ENCODE data around the gene WASF2. TPM values are rescaled to one million over a fixed set of nuclear protein-coding genes. Genes with fewer than 3 reads are reported as not detected.

The WASF2 gene
- total RNA-seq, 4 donors from 2014 or later = 53.7 to 92.8 (median 79.8) TPM

GRCh38 chr1:27355683-27356082, 134.3 kb downstream of the WASF2 start:
- intact Hi-C loops (cut with DNase I) = loop anchor here (5.0 kb wide), 1 partner anchor 37 kb away; the partner anchor contains the start of gene GPR3
- 85 to 91% methylated on average over 4 to 5 of the region's 5 CpGs for WGBS, 2 donors
- H3K36me3 ChIP-seq = peaks cover 48 to 94% (median 49%) of the 10 kb centered on the region in 3 donors

More at GRCh38 chr1:27355683-27356082, 134.3 kb downstream of the WASF2 start:
- DNase-seq = no peak
- Histone ChIP-seq H3K4me3 (no peak overlapping the region), H3K9me3 (no peaks in the 10 kb centered on the region), H3K27ac (peak overlapping the region in 1 of 4 donors; percentile 81), H3K27me3 (no peaks in the 10 kb centered on the region), H3K4me1 (peaks cover 22 to 62% (median 24%) of the 10 kb centered on the region in 3 donors)
- no peak for TF ChIP-seq POLR2A (IDR thresholded peaks at IDR 0.05)
- TF ChIP-seq, protein P1, sequence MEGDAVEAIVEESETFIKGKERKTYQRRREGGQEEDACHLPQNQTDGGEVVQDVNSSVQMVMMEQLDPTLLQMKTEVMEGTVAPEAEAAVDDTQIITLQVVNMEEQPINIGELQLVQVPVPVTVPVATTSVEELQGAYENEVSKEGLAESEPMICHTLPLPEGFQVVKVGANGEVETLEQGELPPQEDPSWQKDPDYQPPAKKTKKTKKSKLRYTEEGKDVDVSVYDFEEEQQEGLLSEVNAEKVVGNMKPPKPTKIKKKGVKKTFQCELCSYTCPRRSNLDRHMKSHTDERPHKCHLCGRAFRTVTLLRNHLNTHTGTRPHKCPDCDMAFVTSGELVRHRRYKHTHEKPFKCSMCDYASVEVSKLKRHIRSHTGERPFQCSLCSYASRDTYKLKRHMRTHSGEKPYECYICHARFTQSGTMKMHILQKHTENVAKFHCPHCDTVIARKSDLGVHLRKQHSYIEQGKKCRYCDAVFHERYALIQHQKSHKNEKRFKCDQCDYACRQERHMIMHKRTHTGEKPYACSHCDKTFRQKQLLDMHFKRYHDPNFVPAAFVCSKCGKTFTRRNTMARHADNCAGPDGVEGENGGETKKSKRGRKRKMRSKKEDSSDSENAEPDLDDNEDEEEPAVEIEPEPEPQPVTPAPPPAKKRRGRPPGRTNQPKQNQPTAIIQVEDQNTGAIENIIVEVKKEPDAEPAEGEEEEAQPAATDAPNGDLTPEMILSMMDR (IDR thresholded peaks at IDR 0.05) = no peak

Other genes with a start within 250 kb of the WASF2 start
- 10 to 100 TPM; 20.0 to 33.0 (median 27.1) TPM for gene TMEM222, start 168.0 kb downstream of the WASF2 start, total RNA-seq
- gene SYTL1, start 148.1 kb downstream of the WASF2 start, total RNA-seq = 100 to 1,000 TPM in 3 of 4 donors, 10 to 100 TPM in 1; 74.7 to 182 (median 125) TPM
- 100 to 1,000 TPM in 1 of 4 donors, 10 to 100 TPM in 3; 72.3 to 121 (median 76.9) TPM for gene MAP3K6, start 123.2 kb downstream of the WASF2 start, total RNA-seq
- 1 to 10 TPM; 3.0 to 4.7 (median 4.3) TPM for gene FCN3, start 115.3 kb downstream of the WASF2 start, total RNA-seq
- gene CD164L2, start 106.8 kb downstream of the WASF2 start, total RNA-seq = 10 to 100 TPM in 1 of 4 donors, 1 to 10 TPM in 3; 4.8 to 15.4 (median 6.5) TPM
- gene GPR3, start 97.5 kb downstream of the WASF2 start, total RNA-seq = under 1 TPM in 1 of 4 donors, not detected in 3; 0.38 TPM
- gene AHDC1, start 114.0 kb upstream of the WASF2 start, total RNA-seq = 100 to 1,000 TPM in 1 of 4 donors, 10 to 100 TPM in 3; 22.2 to 112 (median 30.6) TPM
- gene FGR, start 145.0 kb upstream of the WASF2 start, total RNA-seq = 10 to 100 TPM in 2 of 4 donors, 1 to 10 TPM in 2; 1.2 to 12.4 (median 7.5) TPM
- gene IFI6, start 182.0 kb upstream of the WASF2 start, total RNA-seq = 100 to 1,000 TPM in 1 of 4 donors, 10 to 100 TPM in 2, 1 to 10 TPM in 1; 4.0 to 194 (median 13.6) TPM
- 10 to 100 TPM in 1 of 4 donors, 1 to 10 TPM in 3; 4.9 to 14.7 (median 9.5) TPM for gene FAM76A, start 235.8 kb upstream of the WASF2 start, total RNA-seq

Measured in esophagus squamous epithelium (tissue), 5 donors.